ENCODE results near the gene GPAT2.
"Not testable (repeated sequence)": the region's sequence is repeated elsewhere in the genome, so short reads cannot be mapped to it uniquely, and the experiment has no call there.

GRCh38 chr2:96010320-96011128 lies 24.2 kb downstream of the GPAT2 start:
- not testable (repeated sequence) for TF ChIP-seq CHD2 (IDR thresholded peaks at IDR 0.05; ENCODE audit: low read depth, low read length); RFX5 (IDR thresholded peaks at IDR 0.05; ENCODE audit: low read depth, low read length); RXRA (CRISPR knock-in tag; IDR thresholded peaks at IDR 0.05)

All from HepG2 (cell line).